Activated T-cell treated with anti-CD3 and anti-CD28 coated beads for 24 hours (primary cell): Measurements from ENCODE around the gene MALT1.
A peak's percentile ranks its signal among the peaks of the same experiment; 100 is the strongest.
"Not testable (repeated sequence)": the region's sequence is repeated elsewhere in the genome, so short reads cannot be mapped to it uniquely, and the experiment has no call there.

Experiments used
- DNase-seq: peaks from one replicate; pipeline ENCODE4 v3.0.0-alpha.2; 2020; ENCODE audit warnings: low read depth

Gene MALT1

GRCh38 chr18:58732471-58732870 is 61.2 kb downstream of the MALT1 start:
- DNase-seq: no peak

- no peak for DNase-seq
These were observed 62.6 kb downstream of the MALT1 start for GRCh38 chr18:58733866-58734265.

DNA sequence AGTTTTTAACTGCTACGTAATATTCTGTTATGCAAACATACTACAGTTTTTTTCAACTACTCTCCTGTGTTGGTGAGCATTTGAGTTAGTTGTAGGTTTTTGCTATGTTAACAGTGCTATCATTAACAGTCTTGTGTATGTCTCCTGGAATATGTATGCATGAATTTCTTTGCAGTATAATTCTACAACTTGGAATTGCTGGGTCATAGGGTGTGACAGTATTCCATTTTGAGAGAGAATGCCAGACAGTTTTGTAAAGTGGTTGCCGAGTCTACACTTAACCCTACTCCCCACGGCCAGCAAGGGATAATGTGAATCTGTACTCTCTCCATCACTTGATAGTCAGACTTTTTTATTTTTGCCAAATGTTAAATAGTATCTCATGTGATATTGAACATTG is 67.1 kb downstream of the MALT1 start:
- DNase-seq: no peak

GRCh38 chr18:58745914-58746313 is 74.6 kb downstream of the MALT1 start:
- no peak for DNase-seq

DNA sequence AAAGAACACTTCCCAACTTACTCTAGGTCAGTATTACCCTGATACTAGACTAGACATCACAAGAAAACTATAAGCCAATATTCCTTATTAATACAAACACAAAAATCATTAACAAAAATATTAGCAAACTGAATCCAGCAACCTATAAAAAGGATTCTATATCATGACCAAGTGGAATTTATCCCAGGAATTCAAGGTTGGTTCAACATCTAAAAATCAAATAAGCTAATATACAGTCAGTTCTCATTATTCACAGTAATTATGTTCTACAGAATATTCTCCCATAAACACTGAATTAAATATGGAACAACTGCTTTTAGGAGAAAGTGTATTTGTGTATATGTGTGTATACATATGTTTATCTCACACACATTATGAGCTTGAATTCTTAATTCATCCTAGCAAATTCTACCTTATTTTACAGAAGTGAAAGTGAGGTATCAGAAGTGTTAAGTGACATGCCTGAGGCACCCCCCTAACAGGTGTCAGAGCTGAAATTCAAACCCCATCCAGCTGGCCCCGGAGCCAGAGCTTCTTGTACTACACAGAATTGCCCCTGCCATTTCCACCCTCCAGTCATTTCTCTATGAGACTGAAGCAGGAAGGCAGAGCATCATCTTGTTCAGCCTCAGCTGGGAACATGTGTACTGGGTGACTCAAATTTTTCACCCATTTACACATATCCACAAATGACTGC is 77.8 kb downstream of the MALT1 start:
- no peak for DNase-seq

GRCh38 chr18:58753976-58754375 is 82.7 kb downstream of the MALT1 start:
- no peak for DNase-seq

GRCh38 chr18:58754544-58755068 is 83.3 kb downstream of the MALT1 start:
- no peak for DNase-seq

DNA sequence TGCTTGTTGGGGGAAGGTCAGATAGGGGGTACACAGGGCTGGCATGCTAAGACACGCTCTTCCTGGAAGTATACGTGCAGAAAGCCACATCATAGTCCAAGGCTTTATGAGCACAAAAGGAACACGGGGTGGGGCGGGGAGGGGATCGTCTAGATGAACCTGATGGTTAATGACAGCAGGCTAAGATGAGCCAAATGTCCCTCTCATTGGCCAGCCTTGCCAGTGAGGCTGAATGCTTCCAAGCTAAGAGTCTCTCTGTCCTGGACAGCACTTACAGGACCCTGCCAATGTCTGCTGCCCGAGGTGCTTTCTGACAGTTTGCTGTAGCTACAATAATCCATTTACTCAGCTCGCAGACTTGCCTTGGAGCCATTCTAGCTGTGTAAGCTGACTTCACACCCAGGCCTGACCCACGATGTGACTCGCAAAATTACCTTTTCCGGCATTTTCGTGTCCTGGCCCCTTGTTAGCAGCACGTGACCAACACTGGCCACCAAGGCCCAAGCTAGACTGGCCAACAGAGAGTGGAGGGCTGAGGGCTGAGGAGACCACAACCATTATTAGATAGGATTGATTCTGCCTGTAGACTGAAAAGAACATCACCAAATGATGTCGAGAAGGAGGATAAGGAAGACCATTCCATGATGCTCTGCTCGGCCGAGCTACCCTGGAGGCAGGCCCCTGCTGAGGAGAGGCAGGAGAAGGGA is 84.2 kb downstream of the MALT1 start:
- no peak for DNase-seq

- DNase-seq: no peak
These were observed 84.9 kb downstream of the MALT1 start for GRCh38 chr18:58756148-58756547.

- no peak for DNase-seq
These were observed 85.5 kb downstream of the MALT1 start for GRCh38 chr18:58756596-58757240.

- not testable (repeated sequence) for DNase-seq
These were observed 86.1 kb downstream of the MALT1 start for GRCh38 chr18:58757351-58757750.

DNA sequence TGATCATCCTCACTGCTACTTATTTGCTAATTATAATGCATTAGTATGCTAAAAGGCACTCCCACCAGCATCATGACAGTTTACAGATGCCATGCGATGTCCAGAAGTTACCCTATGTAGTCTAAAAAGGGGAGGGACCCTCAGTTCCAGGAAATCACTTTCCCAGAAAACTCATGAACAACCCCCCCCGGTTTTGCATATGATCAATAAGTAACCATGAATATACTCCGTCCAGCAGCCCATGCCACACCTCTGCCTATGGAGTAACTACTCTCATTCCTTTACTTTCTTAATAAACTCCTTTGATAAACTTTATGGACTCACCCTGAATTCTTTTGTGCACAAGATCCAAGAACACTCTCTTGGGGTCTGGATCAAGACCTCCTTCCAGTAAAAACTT is 86.8 kb downstream of the MALT1 start:
- DNase-seq: no peak

GRCh38 chr18:58758606-58759005 is 87.3 kb downstream of the MALT1 start:
- no peak for DNase-seq

DNA sequence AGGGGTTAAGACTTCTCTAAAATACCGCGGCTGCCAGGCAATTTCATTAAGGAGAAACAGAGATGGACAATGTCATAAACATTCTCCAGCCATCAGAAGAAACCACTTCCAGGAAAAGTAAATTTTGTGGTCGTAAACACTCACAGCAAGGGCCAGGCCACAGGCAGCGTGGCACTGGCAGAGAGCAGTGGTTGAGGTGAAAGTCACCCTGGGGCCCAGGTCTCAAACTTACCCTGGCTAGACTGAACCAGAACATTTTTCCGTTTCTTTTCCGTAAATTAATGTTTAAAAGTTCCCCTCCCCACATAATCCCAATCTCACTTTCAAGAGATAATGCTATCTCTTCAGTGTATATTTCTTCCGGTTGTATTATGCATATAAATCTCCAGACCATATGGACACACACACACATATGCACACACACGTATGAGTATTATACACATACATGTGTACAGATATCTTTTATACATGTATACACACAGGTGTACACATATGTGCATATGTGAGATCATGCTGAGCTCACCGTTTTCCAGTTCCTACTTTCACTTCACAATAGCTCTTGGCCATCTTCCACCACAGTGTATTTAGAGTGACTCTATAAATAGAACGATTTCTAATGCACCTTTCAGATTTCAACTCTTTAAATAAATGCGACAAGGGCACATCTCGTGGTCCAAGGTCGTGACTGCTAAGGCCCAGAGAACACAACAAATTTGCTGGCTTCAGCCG is 90.1 kb downstream of the MALT1 start:
- DNase-seq: no peak

DNA sequence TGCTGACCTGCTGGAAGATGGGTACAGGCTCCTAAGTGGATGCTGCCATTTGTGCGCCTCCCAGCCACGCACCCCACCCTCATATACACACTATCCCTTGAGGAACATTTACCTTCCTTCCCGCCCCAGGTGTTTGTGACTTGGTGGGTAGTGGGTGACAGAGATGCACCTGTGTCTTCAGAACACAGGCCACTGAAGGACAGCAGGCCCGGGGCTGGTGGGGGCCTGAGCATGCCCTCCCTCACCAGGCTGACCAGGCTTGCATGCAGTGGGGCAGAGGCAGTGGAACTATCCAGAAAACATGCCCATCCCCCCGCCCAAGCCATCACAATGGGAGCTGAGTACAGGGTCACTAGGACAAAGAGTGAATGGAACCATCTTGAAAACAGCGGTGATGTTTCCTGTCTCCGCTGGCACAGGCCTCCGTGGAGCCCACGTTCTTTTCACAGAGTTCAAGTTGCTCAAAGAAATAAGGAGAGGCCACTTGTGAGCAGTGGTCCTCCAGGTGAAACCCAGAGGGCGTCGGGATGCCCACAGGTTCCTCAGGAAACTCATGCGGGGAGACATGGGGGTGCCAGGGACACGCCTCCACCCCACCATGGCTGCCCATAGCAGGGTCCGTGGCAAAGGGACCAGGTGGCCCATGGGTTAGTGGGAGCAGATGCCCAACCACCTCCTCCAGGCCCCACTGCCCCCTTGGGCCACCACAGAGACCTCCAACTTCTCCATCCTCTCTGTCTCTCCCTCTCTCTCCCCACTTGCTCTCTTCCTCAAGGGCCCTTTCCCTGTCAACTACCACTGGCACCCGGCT is 90.9 kb downstream of the MALT1 start:
- DNase-seq: no peak

DNA sequence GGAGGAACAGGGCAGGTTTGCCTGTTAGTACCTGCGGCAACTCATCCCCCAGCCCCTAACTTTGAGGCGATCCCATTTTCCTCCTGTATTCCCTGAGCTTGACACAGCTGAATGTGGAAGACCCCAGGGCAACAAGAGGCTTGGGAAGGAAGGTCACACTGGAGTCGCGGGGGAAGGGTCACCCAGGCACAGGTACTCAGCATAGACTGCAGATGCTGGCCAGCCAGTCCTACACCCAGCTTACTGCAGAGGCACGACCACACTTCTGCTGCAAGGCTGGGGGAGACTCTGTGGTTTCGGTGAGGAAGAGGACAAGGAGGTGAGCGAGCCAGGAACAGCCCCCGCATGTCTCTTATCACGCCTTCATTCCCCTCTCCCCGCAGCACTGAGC is 91.5 kb downstream of the MALT1 start:
- no peak for DNase-seq

DNA sequence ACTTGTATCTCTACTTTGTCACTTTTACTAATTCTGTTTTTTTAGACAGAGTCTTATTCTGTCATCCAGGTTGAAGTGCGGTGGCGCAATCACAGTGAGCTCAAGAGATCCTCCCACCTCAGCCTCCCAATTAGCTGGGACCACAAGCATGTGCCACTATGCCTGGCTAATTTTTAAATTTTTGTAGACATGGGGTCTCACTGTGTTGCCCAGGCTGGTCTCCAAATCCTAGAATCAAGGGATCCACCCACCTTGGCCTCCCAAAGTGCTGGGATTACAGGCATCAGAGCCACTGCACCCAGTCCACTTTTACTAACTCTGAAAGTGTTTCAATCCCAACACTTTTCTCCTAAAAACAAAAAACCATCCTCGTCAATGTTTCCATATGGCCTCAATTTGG is 94.9 kb downstream of the MALT1 start:
- no peak for DNase-seq

- no peak for DNase-seq
These were observed 95.7 kb downstream of the MALT1 start for GRCh38 chr18:58766946-58767345.

DNA sequence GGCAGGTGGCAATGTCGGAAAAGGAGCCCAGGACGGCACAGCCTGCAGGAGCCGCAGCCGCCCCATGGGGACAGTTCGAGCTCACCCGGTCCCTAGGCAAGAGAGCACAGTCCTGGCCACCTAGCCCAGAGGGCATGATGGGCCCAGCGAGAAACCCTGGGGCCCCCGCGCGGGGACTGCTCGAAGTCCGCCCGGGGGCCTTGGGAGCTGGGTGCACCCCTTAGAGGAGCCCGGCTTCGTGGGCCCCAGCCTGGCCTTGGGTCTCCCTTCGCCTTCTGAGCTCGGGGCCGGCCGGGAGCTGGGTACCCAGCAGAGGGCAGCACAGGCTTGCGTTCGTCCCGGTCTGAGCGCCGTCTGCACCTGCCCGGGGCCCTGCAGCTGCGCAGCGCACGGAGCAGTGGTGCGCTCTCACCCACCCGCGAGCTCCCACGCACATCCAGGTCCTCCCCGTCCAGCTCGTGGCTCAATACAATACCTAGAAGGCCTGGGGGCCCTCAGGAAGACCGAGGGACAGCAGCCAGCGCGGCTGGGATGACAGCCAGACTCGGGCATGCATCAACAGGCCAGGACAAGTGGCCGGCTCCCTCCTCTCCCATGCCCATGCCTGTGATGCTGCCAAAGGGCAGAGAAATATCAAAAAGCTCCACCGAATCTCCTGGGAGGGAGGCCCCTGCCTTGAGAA is 97.2 kb downstream of the MALT1 start:
- DNase-seq: peak; percentile 60

DNA sequence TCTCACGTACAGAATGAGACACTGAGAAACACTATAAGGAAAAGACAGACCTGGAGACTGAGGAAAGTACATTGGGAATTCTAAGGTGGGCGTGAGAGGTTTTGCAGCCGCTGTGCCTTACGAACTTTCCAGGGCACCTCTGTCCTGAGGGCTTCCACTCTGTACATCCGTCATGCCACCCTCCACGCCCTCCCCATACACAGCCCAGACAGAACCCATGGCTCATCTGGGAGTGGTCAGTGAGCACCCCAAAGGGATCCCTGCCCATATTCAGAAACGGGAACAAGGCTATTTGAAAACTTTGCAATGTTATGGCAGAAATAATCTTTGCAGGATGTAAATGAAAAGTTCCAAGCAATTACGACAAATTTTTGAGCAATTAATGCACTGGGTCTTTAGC is 98.1 kb downstream of the MALT1 start:
- no peak for DNase-seq

GRCh38 chr18:58770601-58771000 is 99.3 kb downstream of the MALT1 start:
- DNase-seq: no peak
